GM21576 (cell line): ENCODE results near the gene PLCB4.
"Not testable (repeated sequence)": the region's sequence is repeated elsewhere in the genome, so short reads cannot be mapped to it uniquely, and the experiment has no call there.

Experiments used
- ATAC-seq: cut with Tn5 transposase; IDR thresholded peaks from one replicate; pipeline ENCODE4 v1.9.1; 2021; ENCODE audit warnings: mild to moderate bottlenecking, moderate library complexity; ENCODE audit not compliant: unreplicated experiment

Gene PLCB4

GRCh38 chr20:9068841-9069663 lies at the start of gene PLCB4:
PLCB4 (plus strand) TSS chr20:9069087; CDS start chr20:9307815, 238,728 bp downstream.
- no peak for ATAC-seq

GRCh38 chr20:9019833-9020232 lies 49.1 kb upstream of the PLCB4 start:
- no peak for ATAC-seq

GRCh38 chr20:9021216-9021615 lies 47.7 kb upstream of the PLCB4 start:
- ATAC-seq: no peak

- ATAC-seq: no peak
These were observed 47.2 kb upstream of the PLCB4 start for GRCh38 chr20:9021699-9022098.

GRCh38 chr20:9022376-9022775 lies 46.5 kb upstream of the PLCB4 start:
- no peak for ATAC-seq

- ATAC-seq: no peak
These were observed 44.3 kb upstream of the PLCB4 start for GRCh38 chr20:9024606-9025005.

GRCh38 chr20:9025011-9025410 lies 43.9 kb upstream of the PLCB4 start:
- no peak for ATAC-seq

GRCh38 chr20:9025643-9026042 lies 43.2 kb upstream of the PLCB4 start:
- no peak for ATAC-seq

GRCh38 chr20:9027626-9028025 lies 41.3 kb upstream of the PLCB4 start:
- no peak for ATAC-seq

GRCh38 chr20:9028419-9028818 lies 40.5 kb upstream of the PLCB4 start:
- no peak for ATAC-seq

GRCh38 chr20:9031991-9032390 lies 36.9 kb upstream of the PLCB4 start:
- ATAC-seq: no peak

GRCh38 chr20:9032758-9033157 lies 36.1 kb upstream of the PLCB4 start:
- ATAC-seq: no peak

GRCh38 chr20:9035126-9035525 lies 33.8 kb upstream of the PLCB4 start:
- no peak for ATAC-seq

- no peak for ATAC-seq
These were observed 32.3 kb upstream of the PLCB4 start for GRCh38 chr20:9036593-9036992.

- no peak for ATAC-seq
These were observed 29.9 kb upstream of the PLCB4 start for GRCh38 chr20:9038791-9039535.

- no peak for ATAC-seq
These were observed 27.9 kb upstream of the PLCB4 start for GRCh38 chr20:9040863-9041524.

GRCh38 chr20:9043364-9043763 lies 25.5 kb upstream of the PLCB4 start:
- no peak for ATAC-seq

GRCh38 chr20:9047928-9048327 lies 21.0 kb upstream of the PLCB4 start:
- ATAC-seq: not testable (repeated sequence)

GRCh38 chr20:9051508-9051907 lies 17.4 kb upstream of the PLCB4 start:
- no peak for ATAC-seq

- no peak for ATAC-seq
These were observed 16.8 kb upstream of the PLCB4 start for GRCh38 chr20:9052136-9052535.

GRCh38 chr20:9053108-9053507 lies 15.8 kb upstream of the PLCB4 start:
- no peak for ATAC-seq

- ATAC-seq: no peak
These were observed 14.7 kb upstream of the PLCB4 start for GRCh38 chr20:9054176-9054575.
